Liver (tissue), 9 donors: ENCODE data around the gene FAM124A. TPM values are rescaled to one million over a fixed set of nuclear protein-coding genes. Genes with fewer than 3 reads are reported as not detected.

Source experiments
- DNase-seq: peaks from one replicate; pipeline ENCODE4 v3.0.0-alpha.2; 2017; ENCODE audit warnings: low spot score
- H3K27ac ChIP-seq, 2 donors: one replicate each; pipeline ENCODE4 v1.7.0; 2013; ENCODE audit warnings: inconsistent platforms in 2 of 2, low read length in 2 of 2, control low read depth in 1 of 2, low read depth in 1 of 2, mild to moderate bottlenecking in 1 of 2
- H3K27me3 ChIP-seq, 4 donors: one replicate each; pipeline versions ENCODE4 v1.6.1 to v1.7.0; 2013; ENCODE audit warnings: low read length in 3 of 4, inconsistent platforms in 1 of 4, mild to moderate bottlenecking in 1 of 4, moderate library complexity in 1 of 4; ENCODE audit not compliant: control insufficient read depth in 4 of 4, insufficient read depth in 4 of 4
- H3K36me3 ChIP-seq, 4 donors: one replicate each; pipeline versions ENCODE4 v1.6.1 to v1.7.0; 2013; ENCODE audit warnings: low read length in 3 of 4, mild to moderate bottlenecking in 3 of 4, low read depth in 1 of 4, moderate library complexity in 1 of 4; ENCODE audit not compliant: control insufficient read depth in 4 of 4, insufficient read depth in 3 of 4
- H3K4me1 ChIP-seq, 4 donors: one replicate each; pipeline versions ENCODE4 v1.6.1 to v1.7.0; 2013; ENCODE audit warnings: low read length in 3 of 4, mild to moderate bottlenecking in 3 of 4, moderate library complexity in 1 of 4; ENCODE audit not compliant: control insufficient read depth in 4 of 4, insufficient read depth in 4 of 4
- H3K4me3 ChIP-seq, 3 donors: one replicate each; pipeline versions ENCODE4 v1.6.1 to v1.7.0; 2013; ENCODE audit warnings: low read length in 3 of 3, control low read depth in 1 of 3, low read depth in 1 of 3, mild to moderate bottlenecking in 1 of 3
- H3K9ac ChIP-seq, 2 donors: one replicate each; pipeline ENCODE4 v1.7.0; 2013; ENCODE audit warnings: low read length in 2 of 2, mild to moderate bottlenecking in 2 of 2, moderate library complexity in 2 of 2, control low read depth in 1 of 2, low read depth in 1 of 2
- H3K9me3 ChIP-seq, 4 donors: one replicate each; pipeline versions ENCODE4 v1.6.1 to v1.7.0; 2013; ENCODE audit warnings: low read length in 3 of 4; ENCODE audit not compliant: control insufficient read depth in 4 of 4
- ATF3 ChIP-seq: IDR thresholded peaks from 2 replicates; pipeline ENCODE4 v1.6.1; 2016; ENCODE audit warnings: antibody characterized with exemption
- CTCF ChIP-seq: fragments of 150-350 bp; IDR thresholded peaks from 2 replicates; pipeline ENCODE4 v1.5.1; 2017; ENCODE audit warnings: improper control_type of control experiment, low read depth, low read length; ENCODE audit not compliant: missing input control
- EGR1 ChIP-seq, 2 donors: IDR thresholded peaks; 2 replicates each; pipeline ENCODE4 v1.6.1; 2016 to 2018; ENCODE audit warnings: antibody characterized with exemption in 2 of 2, low read depth in 2 of 2
- FOXA1 ChIP-seq: IDR thresholded peaks from 2 replicates; pipeline ENCODE4 v1.6.1; 2016; ENCODE audit warnings: antibody characterized with exemption
- FOXA2 ChIP-seq: IDR thresholded peaks from 2 replicates; pipeline ENCODE4 v1.6.1; 2016; ENCODE audit warnings: antibody characterized with exemption
- GABPA ChIP-seq, 2 donors: IDR thresholded peaks in 1 of 2; conservative IDR thresholded peaks in 1 of 2; 2 replicates each; pipeline ENCODE4 v1.6.1; 2016; ENCODE audit warnings: antibody characterized with exemption in 2 of 2, mild to moderate bottlenecking in 1 of 2, moderate library complexity in 1 of 2
- JUND ChIP-seq, 2 donors: IDR thresholded peaks; 2 replicates each; pipeline ENCODE4 v1.6.1; 2016; ENCODE audit warnings: antibody characterized with exemption in 2 of 2
- MAX ChIP-seq: IDR thresholded peaks from 2 replicates; pipeline ENCODE4 v1.6.1; 2016; ENCODE audit warnings: antibody characterized with exemption
- NR2F2 ChIP-seq: IDR thresholded peaks from 2 replicates; pipeline ENCODE4 v1.6.1; 2016; ENCODE audit warnings: antibody characterized with exemption
- RAD21 ChIP-seq, 2 donors: IDR thresholded peaks; 2 replicates each; pipeline ENCODE4 v1.6.1; 2016; ENCODE audit warnings: antibody characterized with exemption in 2 of 2, mild to moderate bottlenecking in 2 of 2
- REST ChIP-seq: IDR thresholded peaks from 2 replicates; pipeline ENCODE4 v1.6.1; 2016; ENCODE audit warnings: antibody characterized with exemption, mild to moderate bottlenecking
- RXRA ChIP-seq, 2 donors: IDR thresholded peaks; 2 replicates each; pipeline ENCODE4 v1.6.1; 2017 to 2018; ENCODE audit warnings: antibody characterized with exemption in 2 of 2, mild to moderate bottlenecking in 1 of 2
- TAF1 ChIP-seq: conservative IDR thresholded peaks from 2 replicates; pipeline ENCODE4 v1.6.1; 2016; ENCODE audit warnings: antibody characterized with exemption, mild to moderate bottlenecking
- YY1 ChIP-seq: IDR thresholded peaks from 2 replicates; pipeline ENCODE4 v1.6.1; 2016; ENCODE audit warnings: antibody characterized with exemption, mild to moderate bottlenecking
- WGBS: extraction: QIAGEN DNeasy Blood & Tissue Kit; methylation state at CpG from one replicate; pipeline ENCODE4 v1.1.7; 2013; 5-methylcytosine and 5-hydroxymethylcytosine counted together
- polyA plus RNA-seq, 2 donors: library from polyadenylated mRNA; stranded (reverse) in 1 of 2; unstranded in 1 of 2; fragments of 200-250 nt in 1 of 2; fragments of >200 nt in 1 of 2; fragmentation: Nextera tagmentation in 1 of 2; extraction: Ambion mirVana in 1 of 2; gene quantifications; one replicate each; pipeline versions ENCODE4 v1.2.1 to v1.2.3, GENCODE V29; 2013 to 2015
- total RNA-seq, 2 donors: library from RNA; depleted of rRNA; stranded (reverse); fragments of >200 nt; gene quantifications; one replicate each; pipeline ENCODE4 v1.2.3, GENCODE V29; 2014
- donor health status: healthy.
- donor health status: healthy.
- donor health status: healthy.
- donor health status: healthy.
- donor health status: healthy.

Gene FAM124A
- total and polyA plus RNA-seq, 4 donors: 0.33 to 0.92 (median 0.46) TPM

GRCh38 chr13:51233117-51233826 lies 11.1 kb downstream of the FAM124A start:
- Histone ChIP-seq H3K4me1 (peaks cover 0 to 4% (median 2%) of the 10 kb centered on the region in 4 donors), H3K27ac (no peak overlapping the region), H3K36me3 (no peaks in the 10 kb centered on the region), H3K9me3 (no peaks in the 10 kb centered on the region), H3K9ac (no peak overlapping the region), H3K4me3 (no peak overlapping the region), H3K27me3 (peaks cover 0 to 13% (median 0%) of the 10 kb centered on the region in 4 donors)
- TF ChIP-seq CTCF (no peak), NR2F2 (no peak), RAD21 (IDR thresholded peaks at IDR 0.05) (no peak), FOXA2 (no peak), JUND (IDR thresholded peaks at IDR 0.05) (no peak), GABPA (IDR thresholded peaks at IDR 0.05 in 1 of 2, conservative IDR thresholded peaks at IDR 0.05 in 1 of 2) (no peak), TAF1 (no peak), RXRA (IDR thresholded peaks at IDR 0.05) (no peak), EGR1 (IDR thresholded peaks at IDR 0.05; ENCODE audit: low read depth in 2 of 2) (no peak), FOXA1 (no peak), ATF3 (no peak), REST (no peak)
- no peak for DNase-seq
- 92% methylated on average over 9 of the region's 9 CpGs for WGBS

- H3K9ac ChIP-seq: no peak overlapping the region
- H3K9me3 ChIP-seq: no peaks in the 10 kb centered on the region
- H3K4me1 ChIP-seq: peaks cover 0 to 4% (median 2%) of the 10 kb centered on the region in 4 donors
- DNase-seq: no peak
- no peak for TF ChIP-seq CTCF
- no peak for TF ChIP-seq YY1
- TF ChIP-seq JUND (IDR thresholded peaks at IDR 0.05): no peak
- TF ChIP-seq REST: no peak
- no peak for TF ChIP-seq MAX
- TF ChIP-seq EGR1 (IDR thresholded peaks at IDR 0.05; ENCODE audit: low read depth in 2 of 2): no peak
- no peaks in the 10 kb centered on the region for H3K36me3 ChIP-seq
- H3K27me3 ChIP-seq: peaks cover 0 to 5% (median 0%) of the 10 kb centered on the region in 4 donors
- H3K4me3 ChIP-seq: no peak overlapping the region
- no peak overlapping the region for H3K27ac ChIP-seq
- WGBS: 80% methylated on average over 10 of the region's 10 CpGs
Measured at GRCh38 chr13:51234676-51235075, 12.5 kb downstream of the FAM124A start.
